MCF 10A (cell line): ENCODE results near the gene TEX44. TPM values are rescaled to one million over a fixed set of nuclear protein-coding genes. Genes with fewer than 3 reads are reported as not detected.

Experiments used
- BruUV-seq: library from RNA; stranded (reverse); fragments of 400-500 nt; replicated peaks from 2 replicates; lab custom pipeline; 2021; lab: Mats Ljungman, UMichigan
- CTCF ChIA-PET: fragments of 300-600 bp; sonication (Branson Sonifier 250); formaldehyde crosslinking; extraction: SDS; loops from one replicate; lab custom pipeline; 2021; ENCODE audit warnings: antibody characterized with exemption, inconsistent platforms; lab: Yijun Ruan, JAX
- POLR2A ChIA-PET: fragments of 300-600, 350-650 bp; sonication (Branson Sonifier 250); formaldehyde crosslinking; extraction: SDS; loops from one replicate; lab custom pipeline; 2020; ENCODE audit warnings: antibody characterized with exemption, inconsistent platforms; lab: Yijun Ruan, JAX
- DNase-seq: peaks from one replicate; pipeline ENCODE4 v3.0.0-alpha.2; 2018; ENCODE audit not compliant: unreplicated experiment
- H3K27ac Mint-ChIP-seq: one replicate; pipeline ENCODE4 v1.8.0; 2022; ENCODE audit warnings: mild to moderate bottlenecking, low read depth, mixed read lengths; ENCODE audit not compliant: unreplicated experiment
- H3K27me3 Mint-ChIP-seq: one replicate; pipeline ENCODE4 v1.8.0; 2022; ENCODE audit warnings: mixed read lengths; ENCODE audit not compliant: insufficient read depth, unreplicated experiment
- H3K36me3 Mint-ChIP-seq: one replicate; pipeline ENCODE4 v1.8.0; 2022; ENCODE audit warnings: mild to moderate bottlenecking, moderate library complexity, mixed read lengths; ENCODE audit not compliant: insufficient read depth, unreplicated experiment
- H3K4me1 Mint-ChIP-seq: one replicate; pipeline ENCODE4 v1.8.0; 2022; ENCODE audit warnings: mixed read lengths; ENCODE audit not compliant: insufficient read depth, unreplicated experiment
- H3K4me3 Mint-ChIP-seq: one replicate; pipeline ENCODE4 v1.8.0; 2022; ENCODE audit warnings: mild to moderate bottlenecking, moderate library complexity, mixed read lengths; ENCODE audit not compliant: unreplicated experiment
- H3K9me3 Mint-ChIP-seq: one replicate; pipeline ENCODE4 v1.8.0; 2022; ENCODE audit warnings: mixed read lengths; ENCODE audit not compliant: unreplicated experiment
- intact Hi-C: fragments of 100-400 bp; cut with micrococcal nuclease; formaldehyde crosslinking; loops from 2 replicates; pipeline ENCODE4 v1.14.1; 2022
- total RNA-seq: library from RNA; stranded (reverse); gene quantifications from 2 replicates; pipeline ENCODE4 v1.2.3, GENCODE V29; 2022
- TF ChIP-seq, protein P1 (sequence below): fragments of 200-600 bp; IDR thresholded peaks from one replicate; pipeline ENCODE4 v1.8.0; 2022; ENCODE audit warnings: antibody characterized with exemption, mild to moderate bottlenecking; ENCODE audit not compliant: unreplicated experiment

The TEX44 gene
- total RNA-seq, 1 experiment from 2014 or later = not detected

DNA sequence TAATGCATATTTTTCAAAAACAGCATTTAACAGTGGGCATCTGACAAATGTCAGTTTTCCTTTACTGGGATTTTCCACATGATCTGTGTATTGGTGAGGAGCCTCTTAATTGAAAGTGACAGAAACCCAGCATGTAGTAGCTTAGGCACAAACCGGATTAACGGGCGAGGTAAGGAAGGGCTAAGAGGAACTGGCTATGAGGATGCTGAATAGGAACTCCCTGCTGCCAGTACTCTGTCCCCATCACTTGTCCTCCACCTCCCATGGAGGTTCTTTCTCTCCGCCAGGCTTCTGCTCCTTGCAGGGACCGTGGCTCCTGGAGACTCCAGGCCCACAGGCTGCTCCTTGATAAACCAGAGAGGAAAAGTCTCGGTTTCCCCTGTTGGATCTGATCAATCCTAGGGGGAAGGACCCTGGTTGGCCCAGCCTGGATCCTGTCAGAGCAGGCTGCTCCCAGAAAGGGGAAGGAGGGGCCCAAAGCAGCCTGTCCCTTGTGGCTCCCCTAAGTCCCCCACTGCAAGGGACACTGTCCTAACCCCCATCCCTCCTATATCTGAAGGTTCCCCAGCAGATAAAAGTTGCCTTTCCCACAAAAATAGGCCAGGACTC, 10.3 kb downstream of the TEX44 start:
- peak overlapping the region; percentile 92 for H3K27ac Mint-ChIP-seq
- TF ChIP-seq, protein P1, sequence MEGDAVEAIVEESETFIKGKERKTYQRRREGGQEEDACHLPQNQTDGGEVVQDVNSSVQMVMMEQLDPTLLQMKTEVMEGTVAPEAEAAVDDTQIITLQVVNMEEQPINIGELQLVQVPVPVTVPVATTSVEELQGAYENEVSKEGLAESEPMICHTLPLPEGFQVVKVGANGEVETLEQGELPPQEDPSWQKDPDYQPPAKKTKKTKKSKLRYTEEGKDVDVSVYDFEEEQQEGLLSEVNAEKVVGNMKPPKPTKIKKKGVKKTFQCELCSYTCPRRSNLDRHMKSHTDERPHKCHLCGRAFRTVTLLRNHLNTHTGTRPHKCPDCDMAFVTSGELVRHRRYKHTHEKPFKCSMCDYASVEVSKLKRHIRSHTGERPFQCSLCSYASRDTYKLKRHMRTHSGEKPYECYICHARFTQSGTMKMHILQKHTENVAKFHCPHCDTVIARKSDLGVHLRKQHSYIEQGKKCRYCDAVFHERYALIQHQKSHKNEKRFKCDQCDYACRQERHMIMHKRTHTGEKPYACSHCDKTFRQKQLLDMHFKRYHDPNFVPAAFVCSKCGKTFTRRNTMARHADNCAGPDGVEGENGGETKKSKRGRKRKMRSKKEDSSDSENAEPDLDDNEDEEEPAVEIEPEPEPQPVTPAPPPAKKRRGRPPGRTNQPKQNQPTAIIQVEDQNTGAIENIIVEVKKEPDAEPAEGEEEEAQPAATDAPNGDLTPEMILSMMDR = no peak
- H3K4me1 Mint-ChIP-seq = peaks cover 11% of the 10 kb centered on the region
- no peak overlapping the region for H3K4me3 Mint-ChIP-seq
- POLR2A ChIA-PET = no interaction called here
- BruUV-seq = no TSS peak
- H3K36me3 Mint-ChIP-seq = no peaks in the 10 kb centered on the region
- CTCF ChIA-PET = interaction anchor here (0.6 to 5.8 kb wide), 4 partner anchors 9 to 99 kb away, joined by 3 to 74 read pairs (median 12); no protein-coding TSS in a partner anchor
- DNase-seq = no peak
- intact Hi-C loops = no loop called here
- H3K9me3 Mint-ChIP-seq = no peaks in the 10 kb centered on the region
- no peaks in the 10 kb centered on the region for H3K27me3 Mint-ChIP-seq

DNA sequence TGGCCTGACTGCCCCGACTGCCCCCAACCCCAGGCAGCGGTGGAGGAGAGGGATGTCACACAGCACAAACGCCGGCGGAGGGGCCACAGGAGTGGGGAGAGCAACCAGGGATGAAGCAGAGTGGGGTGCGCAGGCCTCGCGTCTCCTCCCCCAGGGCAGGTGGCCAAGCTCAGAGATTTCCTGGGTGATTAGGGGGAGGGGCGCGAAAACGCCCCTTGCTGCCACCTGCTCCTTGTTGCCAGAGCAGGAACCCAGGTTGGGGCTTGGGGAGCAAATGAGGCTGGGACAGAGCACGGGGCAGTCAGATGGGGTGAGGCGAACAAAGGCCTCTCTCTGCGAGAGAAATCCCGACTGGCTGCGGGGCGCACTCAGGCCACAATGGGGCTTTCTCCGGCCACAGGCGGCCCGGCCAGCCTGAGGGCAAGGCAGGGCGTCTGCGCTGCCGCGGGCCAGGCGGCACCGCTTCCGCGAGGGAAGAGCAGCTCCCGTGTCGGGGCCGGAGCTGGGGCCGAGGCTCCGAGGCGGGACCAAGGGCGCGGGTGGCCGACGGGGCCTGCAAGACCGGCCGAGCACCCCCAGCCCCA, 11.5 kb downstream of the TEX44 start:
- POLR2A ChIA-PET = interaction anchor here (0.7 to 2.3 kb wide), 8 partner anchors 9 to 140 kb away, joined by 3 to 14 read pairs (median 4); partner anchors contain the start of genes NCL and PTMA
- intact Hi-C loops = no loop called here
- Mint-ChIP-seq H3K36me3 (no peaks in the 10 kb centered on the region), H3K4me3 (peak overlapping the region; percentile 60), H3K4me1 (peaks cover 11% of the 10 kb centered on the region), H3K27me3 (no peaks in the 10 kb centered on the region), H3K9me3 (no peaks in the 10 kb centered on the region), H3K27ac (peak overlapping the region; percentile 92)
- TF ChIP-seq, protein P1 = no peak
- CTCF ChIA-PET = interaction anchor here (0.6 to 1.9 kb wide), 7 partner anchors 24 to 110 kb away, joined by 3 to 9 read pairs (median 3); no protein-coding TSS in a partner anchor
- BruUV-seq = no TSS peak
- peak; percentile 33 for DNase-seq

DNA sequence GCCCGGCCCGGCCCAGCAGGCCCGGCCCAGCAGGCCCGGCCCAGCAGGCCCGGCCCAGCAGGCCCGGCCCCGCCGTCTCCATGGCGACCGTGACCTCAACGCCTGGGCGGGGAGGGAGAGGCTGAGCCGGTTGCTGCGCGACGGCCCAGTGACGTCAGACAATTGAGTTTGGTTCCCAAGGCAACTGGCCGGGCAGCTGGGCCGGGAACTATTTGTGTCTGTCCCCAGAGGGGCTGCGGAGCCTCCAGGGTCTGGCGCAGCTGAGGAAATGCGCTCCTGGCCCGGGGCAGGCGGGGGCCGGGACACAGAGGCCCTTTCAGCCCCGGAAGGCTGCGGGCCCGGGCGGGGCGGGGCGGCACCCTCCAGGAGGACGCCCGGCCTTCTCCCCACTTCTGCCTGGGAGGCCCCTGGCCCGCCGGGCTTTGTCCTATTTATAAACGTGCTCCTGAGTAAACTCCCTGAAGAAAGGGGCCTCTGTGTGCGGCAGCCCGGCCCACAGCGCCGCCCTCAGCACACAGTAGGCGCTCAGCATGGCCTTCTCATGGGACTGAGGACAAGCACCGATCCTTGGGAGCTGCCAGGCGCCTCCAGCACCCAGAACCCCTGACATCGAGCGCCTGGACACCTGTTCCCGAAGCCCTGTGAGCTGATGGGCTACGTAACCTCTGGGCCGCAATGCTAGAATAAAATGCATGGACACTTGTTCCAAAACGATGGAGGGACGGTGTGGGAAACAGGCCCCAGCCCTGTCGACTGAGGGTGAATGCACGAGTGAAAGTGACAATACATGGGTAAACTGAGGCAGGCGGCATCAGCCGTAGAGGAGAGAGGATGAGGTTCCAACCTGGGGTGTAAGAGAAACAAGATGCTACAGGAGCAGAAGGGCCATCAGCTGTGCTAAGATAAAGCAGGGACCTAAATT, 12.3 kb downstream of the TEX44 start:
- TSS peak; percentile 87 for BruUV-seq
- Mint-ChIP-seq H3K4me1 (peaks cover 11% of the 10 kb centered on the region), H3K36me3 (no peaks in the 10 kb centered on the region), H3K4me3 (peak overlapping the region; percentile 60), H3K27me3 (no peaks in the 10 kb centered on the region), H3K27ac (peak overlapping the region; percentile 92), H3K9me3 (no peaks in the 10 kb centered on the region)
- TF ChIP-seq, protein P1 = no peak
- intact Hi-C loops = no loop called here
- POLR2A ChIA-PET = interaction anchor here (0.6 to 2.3 kb wide), 11 partner anchors 8 to 181 kb away, joined by 3 to 14 read pairs (median 4); partner anchors contain the start of genes NCL and PTMA
- peak; percentile 96 for DNase-seq
- CTCF ChIA-PET = interaction anchor here (0.6 to 1.9 kb wide), 9 partner anchors 23 to 109 kb away, joined by 3 to 9 read pairs (median 3); no protein-coding TSS in a partner anchor
